Mesendoderm (in vitro differentiated cells): ENCODE data around the gene GNAI2.

Source experiments
- DNase-seq: peaks from one replicate; pipeline ENCODE4 v3.0.0; 2013
- H2AK5ac ChIP-seq: 2 replicates; pipeline ENCODE4 v1.6.1; 2013; ENCODE audit warnings: low read length, inconsistent platforms
- H2BK120ac ChIP-seq: 2 replicates; pipeline ENCODE4 v1.6.1; 2013; ENCODE audit warnings: low read depth, mild to moderate bottlenecking, low read length, moderate library complexity, mixed read lengths
- H2BK15ac ChIP-seq: replicated peaks from 2 replicates; pipeline ENCODE4 v1.6.1; 2013; ENCODE audit warnings: low read depth, mild to moderate bottlenecking, moderate library complexity
- H2BK5ac ChIP-seq: 2 replicates; pipeline ENCODE4 v1.6.1; 2013; ENCODE audit warnings: low read length, inconsistent platforms
- H3K18ac ChIP-seq: 2 replicates; pipeline ENCODE4 v1.6.1; 2013; ENCODE audit warnings: mild to moderate bottlenecking, low read length, mixed read lengths
- H3K23ac ChIP-seq: one replicate; pipeline ENCODE4 v1.6.1; 2013; ENCODE audit warnings: low read length
- H3K27ac ChIP-seq: 2 replicates; pipeline ENCODE4 v1.5.1; 2013; ENCODE audit warnings: low read depth, mild to moderate bottlenecking, inconsistent platforms, low read length, moderate library complexity
- H3K27me3 ChIP-seq: 2 replicates; pipeline ENCODE4 v1.6.1; 2013; ENCODE audit warnings: low read length, control low read depth, mild to moderate bottlenecking, inconsistent platforms; ENCODE audit not compliant: insufficient read depth, poor library complexity
- H3K36me3 ChIP-seq: 2 replicates; pipeline ENCODE4 v1.6.1; 2013; ENCODE audit warnings: low read length, inconsistent platforms; ENCODE audit not compliant: control insufficient read depth, insufficient read depth
- H3K4ac ChIP-seq: one replicate; pipeline ENCODE4 v1.6.1; 2013; ENCODE audit warnings: low read depth, mild to moderate bottlenecking, low read length, moderate library complexity
- H3K4me1 ChIP-seq: 2 replicates; pipeline ENCODE4 v1.6.1; 2013; ENCODE audit warnings: low read depth, low read length, inconsistent platforms; ENCODE audit not compliant: control insufficient read depth
- H3K4me2 ChIP-seq: 2 replicates; pipeline ENCODE4 v1.6.1; 2013; ENCODE audit warnings: low read length
- H3K4me3 ChIP-seq: 2 replicates; pipeline ENCODE4 v1.5.1; 2013; ENCODE audit warnings: mild to moderate bottlenecking, low read length
- H3K56ac ChIP-seq: one replicate; pipeline ENCODE4 v1.6.1; 2013; ENCODE audit warnings: low read length
- H3K79me1 ChIP-seq: 2 replicates; pipeline ENCODE4 v1.6.1; 2013; ENCODE audit warnings: low read length, inconsistent platforms
- H3K79me2 ChIP-seq: 2 replicates; pipeline ENCODE4 v1.6.1; 2013; ENCODE audit warnings: mild to moderate bottlenecking, low read length; ENCODE audit not compliant: control insufficient read depth, insufficient read depth
- H3K9ac ChIP-seq: 2 replicates; pipeline ENCODE4 v1.6.1; 2013; ENCODE audit warnings: low read length, inconsistent platforms
- H4K5ac ChIP-seq: one replicate; pipeline ENCODE4 v1.6.1; 2013; ENCODE audit warnings: low read length
- H4K8ac ChIP-seq: one replicate; pipeline ENCODE4 v1.6.1; 2013; ENCODE audit warnings: low read depth, mild to moderate bottlenecking, control low read depth, low read length, moderate library complexity
- WGBS: extraction: QIAGEN DNeasy Blood & Tissue Kit; methylation state at CpG from one replicate; pipeline ENCODE4 v1.1.7; 2013; ENCODE audit warnings: low lambda C conversion rate, missing lambda C conversion rate; ENCODE audit not compliant: insufficient coverage; ENCODE audit errors: extremely low coverage; 5-methylcytosine and 5-hydroxymethylcytosine counted together

Gene GNAI2

GRCh38 chr3:50230104-50230793, 5.8 kb upstream of the GNAI2 start:
- no CpG with 5 or more reads among the region's 8 CpGs for WGBS
- H2BK5ac ChIP-seq = no peak overlapping the region
- peaks cover 2% of the 10 kb centered on the region for H3K79me1 ChIP-seq
- H3K18ac ChIP-seq = no peak overlapping the region
- H3K4me3 ChIP-seq = no peak overlapping the region
- no peaks in the 10 kb centered on the region for H3K79me2 ChIP-seq
- H3K4me1 ChIP-seq = peaks cover 7% of the 10 kb centered on the region
- no peak overlapping the region for H3K56ac ChIP-seq
- no peak overlapping the region for H3K4me2 ChIP-seq
- no peak overlapping the region for H3K4ac ChIP-seq
- H3K23ac ChIP-seq = no peak overlapping the region
- DNase-seq = no peak
- no peaks in the 10 kb centered on the region for H3K27me3 ChIP-seq
- no peak overlapping the region for H3K9ac ChIP-seq
- H3K27ac ChIP-seq = no peak overlapping the region
- no peak overlapping the region for H2BK15ac ChIP-seq
- H2BK120ac ChIP-seq = no peak overlapping the region
- no peaks in the 10 kb centered on the region for H3K36me3 ChIP-seq
- no peak overlapping the region for H4K5ac ChIP-seq
- no peak overlapping the region for H4K8ac ChIP-seq
- no peak overlapping the region for H2AK5ac ChIP-seq

DNA sequence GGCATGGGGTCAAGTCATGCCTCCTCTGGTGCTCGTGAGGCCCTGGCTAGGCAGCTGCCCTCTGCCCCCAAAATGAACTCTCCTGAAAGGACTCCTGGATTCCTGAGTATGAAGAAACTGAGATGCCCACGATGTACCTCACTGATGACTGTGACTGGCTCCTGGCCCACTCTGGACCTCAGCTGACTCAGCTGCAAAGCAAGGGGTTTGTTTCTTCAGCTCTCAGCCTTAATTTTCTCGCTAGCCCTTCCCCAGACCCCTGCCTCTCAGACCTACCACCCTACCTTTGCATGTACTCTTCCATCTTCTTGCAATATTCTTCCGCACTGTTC, 5.2 kb upstream of the GNAI2 start:
- no peak overlapping the region for H4K5ac ChIP-seq
- no peak overlapping the region for H3K18ac ChIP-seq
- H3K9ac ChIP-seq = no peak overlapping the region
- WGBS = no CpG with 5 or more reads among the region's 4 CpGs
- no peak overlapping the region for H3K4me3 ChIP-seq
- H3K56ac ChIP-seq = no peak overlapping the region
- H3K4me1 ChIP-seq = peaks cover 7% of the 10 kb centered on the region
- no peak overlapping the region for H3K27ac ChIP-seq
- no peaks in the 10 kb centered on the region for H3K27me3 ChIP-seq
- H3K23ac ChIP-seq = no peak overlapping the region
- H2BK5ac ChIP-seq = no peak overlapping the region
- H3K79me2 ChIP-seq = no peaks in the 10 kb centered on the region
- no peak overlapping the region for H2AK5ac ChIP-seq
- H3K4ac ChIP-seq = no peak overlapping the region
- DNase-seq = no peak
- no peak overlapping the region for H2BK15ac ChIP-seq
- H4K8ac ChIP-seq = no peak overlapping the region
- no peaks in the 10 kb centered on the region for H3K36me3 ChIP-seq
- no peak overlapping the region for H3K4me2 ChIP-seq
- peaks cover 2% of the 10 kb centered on the region for H3K79me1 ChIP-seq
- H2BK120ac ChIP-seq = no peak overlapping the region

- Histone ChIP-seq H4K5ac (no peak overlapping the region), H2BK120ac (no peak overlapping the region), H3K18ac (no peak overlapping the region), H3K4ac (no peak overlapping the region), H3K27me3 (no peaks in the 10 kb centered on the region), H3K4me1 (peaks cover 7% of the 10 kb centered on the region), H3K79me1 (peaks cover 6% of the 10 kb centered on the region), H3K9ac (no peak overlapping the region), H3K4me2 (no peak overlapping the region), H4K8ac (no peak overlapping the region), H3K23ac (no peak overlapping the region), H3K36me3 (no peaks in the 10 kb centered on the region), H3K56ac (no peak overlapping the region), H2BK5ac (no peak overlapping the region), H2AK5ac (no peak overlapping the region), H3K27ac (no peak overlapping the region), H3K79me2 (peaks cover 5% of the 10 kb centered on the region), H3K4me3 (no peak overlapping the region), H2BK15ac (no peak overlapping the region)
- no CpG with 5 or more reads among the region's 5 CpGs for WGBS
- no peak for DNase-seq
Observed at GRCh38 chr3:50231581-50231980, 4.4 kb upstream of the GNAI2 start.

DNA sequence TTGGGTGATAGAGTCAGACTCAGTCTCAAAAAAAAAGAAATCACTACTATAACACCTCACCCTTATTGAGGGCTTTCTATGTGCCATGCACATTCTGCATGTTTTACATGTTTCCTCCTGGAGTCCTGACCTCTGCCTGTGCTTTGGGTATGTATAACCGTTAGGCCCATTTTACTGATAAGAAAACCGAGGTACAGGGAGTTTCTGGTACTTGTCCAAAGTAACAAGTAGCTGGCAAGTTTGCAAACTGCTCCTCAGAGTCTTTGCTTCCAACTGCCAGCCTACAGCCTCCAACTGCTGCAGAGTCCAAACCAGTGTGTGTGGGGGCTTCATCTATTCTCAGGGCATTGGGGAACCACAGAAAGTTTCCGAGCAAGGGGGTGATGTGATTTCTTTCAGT, 3.7 kb upstream of the GNAI2 start:
- no CpG with 5 or more reads among the region's 3 CpGs for WGBS

DNA sequence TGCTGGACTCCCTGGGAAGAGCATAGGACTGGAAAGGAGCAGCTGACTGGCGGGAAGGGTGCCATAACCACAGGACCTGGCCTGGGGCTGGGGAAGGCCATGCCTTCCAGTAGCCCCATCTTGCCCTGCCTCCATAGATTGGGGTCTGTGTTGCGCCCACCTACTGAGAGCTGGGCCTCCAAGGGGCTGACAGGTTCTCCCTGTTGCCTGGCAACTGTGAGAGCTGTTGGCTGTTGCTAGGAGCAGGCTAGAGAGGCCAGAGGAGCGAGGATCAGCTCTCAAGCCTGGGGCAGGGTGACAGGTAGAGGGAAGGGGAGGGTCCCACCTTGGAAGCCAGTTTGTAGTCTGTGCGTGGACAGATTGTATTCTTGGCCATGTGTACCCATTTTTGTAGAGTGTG, 2.8 kb upstream of the GNAI2 start:
- H4K8ac ChIP-seq = no peak overlapping the region
- H4K5ac ChIP-seq = no peak overlapping the region
- H3K4me3 ChIP-seq = no peak overlapping the region
- H3K79me1 ChIP-seq = peaks cover 15% of the 10 kb centered on the region
- H3K4me1 ChIP-seq = peaks cover 10% of the 10 kb centered on the region
- no peak overlapping the region for H3K9ac ChIP-seq
- no peak overlapping the region for H3K4me2 ChIP-seq
- no peak overlapping the region for H3K18ac ChIP-seq
- no CpG with 5 or more reads among the region's 4 CpGs for WGBS
- H2AK5ac ChIP-seq = no peak overlapping the region
- H3K27ac ChIP-seq = no peak overlapping the region
- no peaks in the 10 kb centered on the region for H3K36me3 ChIP-seq
- no peak overlapping the region for H2BK15ac ChIP-seq
- H2BK5ac ChIP-seq = no peak overlapping the region
- no peak overlapping the region for H2BK120ac ChIP-seq
- no peak overlapping the region for H3K56ac ChIP-seq
- peaks cover 19% of the 10 kb centered on the region for H3K79me2 ChIP-seq
- no peak overlapping the region for H3K4ac ChIP-seq
- peak; percentile 64 for DNase-seq
- no peaks in the 10 kb centered on the region for H3K27me3 ChIP-seq
- no peak overlapping the region for H3K23ac ChIP-seq

More for the DNA sequence above, 3.7 kb upstream of the GNAI2 start:
- Histone ChIP-seq H3K56ac (no peak overlapping the region), H2BK5ac (no peak overlapping the region), H3K4me3 (no peak overlapping the region), H3K27me3 (no peaks in the 10 kb centered on the region), H3K79me2 (peaks cover 12% of the 10 kb centered on the region), H3K18ac (no peak overlapping the region), H3K4ac (no peak overlapping the region), H3K36me3 (no peaks in the 10 kb centered on the region), H4K8ac (no peak overlapping the region), H2BK15ac (no peak overlapping the region), H3K79me1 (peaks cover 10% of the 10 kb centered on the region), H2BK120ac (no peak overlapping the region), H4K5ac (no peak overlapping the region), H2AK5ac (no peak overlapping the region), H3K9ac (no peak overlapping the region), H3K4me1 (peaks cover 8% of the 10 kb centered on the region), H3K23ac (no peak overlapping the region), H3K27ac (no peak overlapping the region), H3K4me2 (no peak overlapping the region)
- DNase-seq = no peak
